K562 (cell line): ENCODE measurements around the gene BCL2A1. TPM values are rescaled to one million over a fixed set of nuclear protein-coding genes. Genes with fewer than 3 reads are reported as not detected.

Experiments used
- CHD4 ChIP-seq: fragments of 200-600 bp; sonication (generic); IDR thresholded peaks from 3 replicates; pipeline ENCODE4 v1.6.1; 2012; ENCODE audit warnings: low read depth, mild to moderate bottlenecking, mixed read lengths, low read length, inconsistent platforms; ENCODE audit not compliant: insufficient read depth, insufficient replicate concordance, poor library complexity, severe bottlenecking
- CSDE1 ChIP-seq, 2 experiments: fragments of 450-650 bp; IDR thresholded peaks; 2 replicates each; pipeline ENCODE4 v1.6.1; 2016; ENCODE audit warnings: mild to moderate bottlenecking in 1 of 2
- MCM5 ChIP-seq: fragments of 450-650 bp; IDR thresholded peaks from 2 replicates; pipeline ENCODE4 v1.6.1; 2016; ENCODE audit warnings: low read depth
- NONO ChIP-seq, 2 experiments: fragments of 200-400 bp in 1 of 2; fragments of 450-650 bp in 1 of 2; formaldehyde crosslinking in 1 of 2; IDR thresholded peaks; 2 replicates each; pipeline ENCODE4 v1.6.1; 2017; ENCODE audit warnings: low read depth in 2 of 2, mild to moderate bottlenecking in 2 of 2, moderate library complexity in 2 of 2, low read length in 1 of 2
- PURB ChIP-seq: sonication (generic); formaldehyde crosslinking; IDR thresholded peaks from 2 replicates; pipeline ENCODE4 v1.9.0; 2021; ENCODE audit warnings: low read depth, mild to moderate bottlenecking, missing genetic modification reagents
- SMARCA5 ChIP-seq: fragments of 450-650 bp; IDR thresholded peaks from 2 replicates; pipeline ENCODE4 v1.6.1; 2016
- SNIP1 ChIP-seq: fragments of 450-650 bp; IDR thresholded peaks from 2 replicates; pipeline ENCODE4 v1.7.1; 2017; ENCODE audit warnings: low read depth, mild to moderate bottlenecking
- TRIM25 ChIP-seq: fragments of 450-650 bp; IDR thresholded peaks from 2 replicates; pipeline ENCODE4 v1.7.0; 2016; ENCODE audit warnings: borderline replicate concordance
- ZBTB40 ChIP-seq, 2 experiments: fragments of 450-650 bp in 1 of 2; sonication (generic) in 1 of 2; formaldehyde crosslinking in 1 of 2; IDR thresholded peaks; 2 replicates each; pipeline versions ENCODE4 v1.7.1 to v1.9.0; 2016 to 2022; ENCODE audit warnings: inconsistent platforms in 1 of 2, mild to moderate bottlenecking in 1 of 2, missing genetic modification reagents in 1 of 2
- polyA plus RNA-seq, 8 experiments: library from polyadenylated mRNA; depleted of rRNA in 4 of 8; stranded (reverse) in 5 of 8; unstranded in 3 of 8; fragments of >200 nt; fragmentation: Nextera tagmentation in 2 of 8; fragmentation: Illumina TruSeq in 1 of 8; extraction: Ambion mirVana in 2 of 8; extraction: Trizol in 1 of 8; gene quantifications; 2 replicates each; pipeline versions ENCODE4 v1.2.1 to v1.2.3, GENCODE V29; 2011 to 2014; ENCODE audit warnings: inconsistent platforms in 1 of 8, missing spikeins in 1 of 8
- total RNA-seq, 7 experiments: library from RNA; depleted of rRNA in 6 of 7; stranded (reverse); fragments of >200 nt in 6 of 7; fragmentation: Illumina TruSeq in 2 of 7; extraction: Trizol in 2 of 7; gene quantifications; 2 replicates each; pipeline versions ENCODE4 v1.2.1 to v1.2.3, GENCODE V29; 2011 to 2021; ENCODE audit warnings: low replicate concordance in 1 of 7

The BCL2A1 gene
- total and polyA plus RNA-seq, 9 of the 15 experiments (the other 6 are each of a cell fraction or from before 2014, with no cell fraction given), result 0.11 to 1.2 (median 0.25) TPM; not detected in 4

DNA sequence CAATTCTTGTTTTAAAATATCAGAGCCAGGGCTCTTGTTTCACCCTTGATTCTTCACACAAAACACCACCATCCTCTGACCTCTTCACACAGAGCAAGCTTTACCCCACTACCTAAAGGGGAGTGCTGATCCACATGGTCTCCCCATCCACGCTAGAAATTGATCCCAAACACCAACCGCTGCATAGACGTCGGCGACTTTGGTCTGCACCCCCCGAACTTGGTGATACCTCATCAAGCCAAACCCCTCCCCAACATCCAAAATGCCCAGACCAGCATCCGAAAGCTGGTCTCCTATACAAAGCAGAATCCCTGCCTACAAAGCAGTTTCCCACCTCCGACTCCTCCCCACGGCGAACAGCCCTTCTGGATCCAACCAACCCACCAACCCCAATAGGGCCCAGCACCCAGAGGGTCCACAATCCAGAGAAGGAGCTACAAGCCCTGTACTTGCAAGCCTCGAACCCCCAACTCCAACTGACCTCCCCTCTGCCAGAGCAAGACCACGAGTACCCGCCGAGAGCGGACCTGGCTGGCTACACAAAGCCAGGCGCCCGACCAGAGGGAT is 48.4 kb downstream of the BCL2A1 start (continued):
- TF ChIP-seq TRIM25 (0 out of 2 replicates have a peak, but pooled peaks have one; percentile 28), SMARCA5 (no peak), ZBTB40 (IDR thresholded peaks at IDR 0.05) (0 out of 2 replicates have a peak, but pooled peaks have one; percentile 32), ZBTB40 (CRISPR knock-in tag; IDR thresholded peaks at IDR 0.05) (no peak), MCM5 (no peak), PURB (CRISPR knock-in tag) (no peak), SNIP1 (no peak), CHD4 (no peak), CSDE1 (IDR thresholded peaks at IDR 0.05) (no peak), NONO (IDR thresholded peaks at IDR 0.05; ENCODE audit: low read depth in 2 of 2, low read length in 1 of 2) (no peak)
